Heart right ventricle (tissue), 16 donors: Measurements from ENCODE around the gene AGER. TPM values are rescaled to one million over a fixed set of nuclear protein-coding genes. Genes with fewer than 3 reads are reported as not detected.

ENCODE experiments used
- ATAC-seq, 8 donors: fragments of 200-7000 bp; cut with Tn5 transposase; one replicate each; pipeline ENCODE4 v1.9.1; 2020; ENCODE audit warnings: mild to moderate bottlenecking in 8 of 8, moderate library complexity in 8 of 8, moderate number of reproducible peaks in 1 of 8
- DNase-seq, 2 donors: peaks; one replicate each; pipeline ENCODE4 v3.0.0-alpha.2; 2020
- H3K27ac ChIP-seq, 10 donors: fragments of 200-600 bp; sonication (generic) in 2 of 10; one replicate each; pipeline versions ENCODE4 v1.5.0 to v1.8.0; 2020 to 2022; ENCODE audit warnings: mild to moderate bottlenecking in 3 of 10
- H3K27me3 ChIP-seq, 7 donors: fragments of 200-600 bp; one replicate each; pipeline ENCODE4 v1.8.0; 2021 to 2022; ENCODE audit warnings: mild to moderate bottlenecking in 2 of 7
- H3K36me3 ChIP-seq, 9 donors: fragments of 200-600 bp; sonication (generic) in 1 of 9; one replicate each; pipeline versions ENCODE4 v1.5.0 to v1.8.0; 2020 to 2022; ENCODE audit warnings: mild to moderate bottlenecking in 2 of 9
- H3K4me1 ChIP-seq, 9 donors: fragments of 200-600 bp; sonication (generic) in 1 of 9; one replicate each; pipeline versions ENCODE4 v1.5.0 to v1.8.0; 2020 to 2022; ENCODE audit warnings: mild to moderate bottlenecking in 4 of 9
- H3K4me3 ChIP-seq, 10 donors: fragments of 200-600 bp; sonication (generic) in 2 of 10; one replicate each; pipeline versions ENCODE4 v1.5.0 to v1.8.0; 2020 to 2022; ENCODE audit warnings: mild to moderate bottlenecking in 7 of 10, moderate library complexity in 2 of 10
- H3K9me3 ChIP-seq, 11 donors: fragments of 200-600 bp in 10 of 11; sonication (generic) in 2 of 11; one replicate each; pipeline versions ENCODE4 v1.5.0 to v1.8.0; 2013 to 2022; ENCODE audit warnings: mild to moderate bottlenecking in 2 of 11, control low read depth in 1 of 11, moderate library complexity in 1 of 11
- WGBS, 2 donors: extraction: QIAGEN DNeasy Blood & Tissue Kit; methylation state at CpG; one replicate each; pipeline ENCODE4 v1.1.7; 2013; ENCODE audit warnings: inconsistent platforms in 1 of 2; 5-methylcytosine and 5-hydroxymethylcytosine counted together
- intact Hi-C, 10 donors: fragments of 100-400 bp; cut with DNase I; formaldehyde crosslinking; loops; one replicate each; pipeline versions ENCODE4 v1.11.1 to v1.14.2; 2022
- polyA plus RNA-seq, 2 donors: library from polyadenylated mRNA; stranded (reverse); fragments of 200-250 nt; gene quantifications; one replicate each; pipeline ENCODE4 v1.2.3, GENCODE V29; 2013
- total RNA-seq, 10 donors: library from RNA; stranded (reverse); fragmentation: NEBNext Ultra II Directional in 3 of 10; extraction: Animal tissue kit (Norgen Biotek cat#: 25700) in 3 of 10; gene quantifications; one replicate each; pipeline versions ENCODE4 v1.2.1 to v1.2.4, GENCODE V29; 2021 to 2023
- TF ChIP-seq, protein P1 (sequence below), 9 donors: fragments of 200-600 bp; sonication (generic) in 2 of 9; IDR thresholded peaks; one replicate each; pipeline versions ENCODE4 v1.5.0 to v1.8.0; 2021 to 2022; ENCODE audit warnings: antibody characterized with exemption in 9 of 9, mild to moderate bottlenecking in 5 of 9, moderate library complexity in 1 of 9
- donor health status: Arrhythmogenic right ventricular cardiomyopathy.
- donor health status: ischemic (EF 13 %, LVEDD 7.1; RV severe dilation, severe dysfunction).
- donor health status: healthy with polysubstance abuse.
- donor health status: DM: no; HTN: yes; CAD: no.
- donor health status: DM: no; HTN: no; CAD: no.
- donor health status: ischemic (EF 25% LVEDD 6.9; RV normal size, moderate dysfunction).
- donor health status: ischemic (EF 25% LVEDD 5.7; RV mildly dilated, moderate dysfunction).
- donor health status: healthy.
- donor health status: DM: yes; HTN: yes; CAD: no.
- donor health status: Ischemic cardiomyopathy.
- donor health status: ischemic (EF 35%, LVEDD 5.7; RV mildly dilated, moderate dysfunction).
- donor health status: nonischemic (EF 11% LVEDD 7.7; RV severe dilation, severe dysfunction).
- donor health status: DM: yes; HTN: yes; CAD: no.
- donor health status: PGD.
- donor health status: ischemic (EF 29% LVEDD 5.4; RV normal size, mild dysfunction).
- donor health status: nonischemic (EF 23%, LVEDD 6.1; RV moderate dilation, normal function).

AGER gene
- total and polyA plus RNA-seq, 12 donors, result 0.75 to 5.5 (median 3.1) TPM

DNA sequence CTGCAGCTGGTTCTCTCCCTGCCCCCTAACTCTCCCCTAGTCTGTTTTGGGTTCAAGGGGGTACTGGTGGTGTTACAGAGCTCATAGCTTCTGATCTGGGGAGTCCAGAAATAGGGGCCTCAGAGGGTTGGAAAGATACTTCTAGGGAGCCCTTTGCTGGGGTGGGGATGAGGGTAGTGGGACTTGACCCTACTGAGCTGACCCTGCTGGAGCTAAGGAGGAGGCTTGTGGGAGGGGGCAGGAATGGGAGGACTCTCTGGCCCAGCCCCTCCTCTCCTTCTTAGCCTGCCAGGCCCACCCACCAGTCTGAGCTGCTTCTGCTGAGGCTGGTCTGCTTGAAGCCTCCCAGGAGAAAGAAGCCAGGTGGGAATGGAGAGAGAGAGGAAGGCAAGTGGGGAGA, 19.8 kb downstream of the AGER start, which contains the start of gene EGFL8:
TSS of gene EGFL8 (plus strand) at position 301 of the 400 bp plus-strand sequence. CDS start 1,571 bp downstream, outside the sequence.
- TF ChIP-seq, protein P1, sequence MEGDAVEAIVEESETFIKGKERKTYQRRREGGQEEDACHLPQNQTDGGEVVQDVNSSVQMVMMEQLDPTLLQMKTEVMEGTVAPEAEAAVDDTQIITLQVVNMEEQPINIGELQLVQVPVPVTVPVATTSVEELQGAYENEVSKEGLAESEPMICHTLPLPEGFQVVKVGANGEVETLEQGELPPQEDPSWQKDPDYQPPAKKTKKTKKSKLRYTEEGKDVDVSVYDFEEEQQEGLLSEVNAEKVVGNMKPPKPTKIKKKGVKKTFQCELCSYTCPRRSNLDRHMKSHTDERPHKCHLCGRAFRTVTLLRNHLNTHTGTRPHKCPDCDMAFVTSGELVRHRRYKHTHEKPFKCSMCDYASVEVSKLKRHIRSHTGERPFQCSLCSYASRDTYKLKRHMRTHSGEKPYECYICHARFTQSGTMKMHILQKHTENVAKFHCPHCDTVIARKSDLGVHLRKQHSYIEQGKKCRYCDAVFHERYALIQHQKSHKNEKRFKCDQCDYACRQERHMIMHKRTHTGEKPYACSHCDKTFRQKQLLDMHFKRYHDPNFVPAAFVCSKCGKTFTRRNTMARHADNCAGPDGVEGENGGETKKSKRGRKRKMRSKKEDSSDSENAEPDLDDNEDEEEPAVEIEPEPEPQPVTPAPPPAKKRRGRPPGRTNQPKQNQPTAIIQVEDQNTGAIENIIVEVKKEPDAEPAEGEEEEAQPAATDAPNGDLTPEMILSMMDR (IDR thresholded peaks at IDR 0.05), result no peak
- DNase-seq (no peak), ATAC-seq (no peak)
- H3K4me3 ChIP-seq, result no peak within 1 kb of the TSS
- H3K4me1 ChIP-seq, result peaks cover 0 to 9% (median 0%) of the 10 kb centered on the region in 9 donors
- H3K27ac ChIP-seq, result peak within 1 kb of the TSS; percentile 26 to 83 (median 50)
- peaks cover 0 to 93% (median 25%) of the 10 kb centered on the region in 9 donors for H3K36me3 ChIP-seq
- H3K9me3 ChIP-seq, result no peaks in the 10 kb centered on the region
- no peaks in the 10 kb centered on the region for H3K27me3 ChIP-seq
- intact Hi-C loops, result loop anchor here in 1 of 10 donors (5.0 kb wide), 1 partner anchor 42 kb away; no protein-coding TSS in a partner anchor

DNA sequence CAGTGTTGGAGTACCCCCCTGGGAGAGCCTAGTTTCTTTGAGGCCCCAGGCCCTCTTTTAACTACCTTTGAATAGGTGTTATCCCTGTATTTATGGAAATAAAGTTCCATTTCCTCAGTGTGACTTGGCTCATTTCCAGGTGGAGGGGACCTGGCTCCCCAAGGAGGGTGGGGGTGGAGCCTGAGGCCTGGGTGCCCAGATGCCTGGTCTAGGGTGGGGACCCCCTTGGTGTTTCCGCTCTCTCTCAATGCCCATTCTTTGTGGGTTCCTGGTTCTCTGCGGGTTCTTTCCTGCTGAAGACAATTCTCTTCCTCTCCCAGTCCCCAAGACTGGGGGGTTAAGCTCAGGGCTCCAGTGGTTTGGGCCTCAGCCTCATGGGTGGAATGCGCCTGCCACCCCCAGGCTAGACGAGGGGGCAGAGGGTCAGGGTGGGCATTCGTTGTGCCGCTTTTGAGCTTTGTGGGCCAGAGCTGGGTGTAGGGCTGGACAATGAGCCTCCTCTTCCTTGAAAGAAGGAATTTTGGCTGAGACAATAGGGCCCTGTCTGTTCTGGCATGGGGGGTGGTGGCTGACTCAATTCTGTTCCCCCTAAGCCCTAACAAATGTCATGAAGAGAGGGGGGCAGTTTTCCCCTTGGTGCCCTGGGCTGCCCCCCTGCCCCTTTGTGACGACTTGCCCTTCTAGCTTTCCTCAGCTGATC, 20.3 kb downstream of the AGER start:
- DNase-seq (no peak), ATAC-seq (peak; percentile 18 to 67 (median 59))
- no peaks in the 10 kb centered on the region for H3K9me3 ChIP-seq
- WGBS, 2 donors, result 79 to 89% methylated on average over 7 of the region's 7 CpGs
- H3K4me1 ChIP-seq, result peaks cover 0 to 9% (median 0%) of the 10 kb centered on the region in 9 donors
- peaks cover 0 to 93% (median 29%) of the 10 kb centered on the region in 9 donors for H3K36me3 ChIP-seq
- H3K27me3 ChIP-seq, result no peaks in the 10 kb centered on the region
- H3K4me3 ChIP-seq, result no peak overlapping the region
- intact Hi-C loops, result loop anchor here in 1 of 10 donors (5.0 kb wide), 1 partner anchor 41 kb away; no protein-coding TSS in a partner anchor
- H3K27ac ChIP-seq, result peak overlapping the region; percentile 26 to 83 (median 50)
- TF ChIP-seq, protein P1 (IDR thresholded peaks at IDR 0.05), result no peak

DNA sequence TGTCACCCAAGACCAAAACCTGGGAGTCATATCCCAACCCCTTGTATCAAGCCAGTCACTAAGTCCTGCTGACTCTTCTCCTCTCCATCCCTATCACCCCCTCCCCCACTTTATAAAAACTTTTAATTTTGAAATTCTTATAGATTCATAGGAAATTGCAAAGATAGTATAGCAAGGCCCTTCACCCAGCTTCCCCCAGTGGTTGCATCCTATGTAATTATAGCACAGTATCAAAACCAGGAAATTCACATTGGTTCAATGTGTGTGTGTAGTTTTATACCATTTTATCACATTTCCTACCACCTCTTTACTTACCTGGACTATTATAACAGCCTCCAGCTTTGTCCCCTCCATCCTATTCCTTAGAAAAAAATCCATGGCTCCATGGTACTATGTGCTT, 26.0 kb downstream of the AGER start:
- H3K4me3 ChIP-seq, result no peak overlapping the region
- no peak for DNase-seq
- peaks cover 0 to 20% (median 0%) of the 10 kb centered on the region in 7 donors for H3K27me3 ChIP-seq
- no peak overlapping the region for H3K27ac ChIP-seq
- TF ChIP-seq, protein P1 (IDR thresholded peaks at IDR 0.05), result no peak
- intact Hi-C loops, result loop anchor here in 3 of 10 donors (5.0 kb wide), 2 partner anchors 36 to 41 kb away; no protein-coding TSS in a partner anchor
- H3K9me3 ChIP-seq, result no peaks in the 10 kb centered on the region
- H3K4me1 ChIP-seq, result peaks cover 6 to 31% (median 19%) of the 10 kb centered on the region in 9 donors
- no peak for ATAC-seq
- peaks cover 0 to 73% (median 28%) of the 10 kb centered on the region in 9 donors for H3K36me3 ChIP-seq

DNA sequence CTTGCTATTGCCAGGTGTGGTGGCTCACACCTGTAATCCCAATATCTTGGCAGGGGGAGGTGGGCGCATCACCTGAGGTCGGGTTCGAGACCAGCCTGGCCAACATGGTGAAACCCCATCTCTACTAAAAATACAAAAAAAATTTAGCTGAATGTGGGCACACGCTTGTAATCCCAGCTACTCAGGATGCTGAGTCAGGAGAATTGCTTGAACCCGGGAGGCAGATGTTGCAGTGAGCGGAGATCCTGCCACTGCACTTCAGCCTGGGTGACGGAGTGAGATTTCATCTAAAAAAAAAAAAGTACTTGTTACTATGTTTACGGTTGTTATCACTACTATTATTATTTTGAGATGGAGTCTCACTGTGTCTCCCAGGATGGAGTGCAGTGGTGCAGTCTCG, 27.2 kb downstream of the AGER start:
- Histone ChIP-seq H3K36me3 (peaks cover 0 to 61% (median 23%) of the 10 kb centered on the region in 9 donors), H3K27me3 (peaks cover 0 to 31% (median 0%) of the 10 kb centered on the region in 7 donors), H3K9me3 (no peaks in the 10 kb centered on the region), H3K4me1 (peaks cover 6 to 38% (median 30%) of the 10 kb centered on the region in 9 donors), H3K27ac (no peak overlapping the region), H3K4me3 (no peak overlapping the region)
- 93 to 95% methylated on average over 9 of the region's 9 CpGs for WGBS, 2 donors
- TF ChIP-seq, protein P1 (IDR thresholded peaks at IDR 0.05), result no peak
- DNase-seq, result no peak
- ATAC-seq, result no peak
- intact Hi-C loops, result loop anchor here in 3 of 10 donors (5.0 kb wide), 2 partner anchors 35 to 40 kb away; no protein-coding TSS in a partner anchor
